HG03045 (cell line): Measurements from ENCODE around the gene TTC16.

ENCODE experiments used
- ATAC-seq: cut with Tn5 transposase; IDR thresholded peaks from one replicate; pipeline ENCODE4 v1.9.1; 2021; ENCODE audit warnings: mild to moderate bottlenecking, moderate library complexity; ENCODE audit not compliant: unreplicated experiment

The TTC16 gene

GRCh38 chr9:127698386-127698785, 17.5 kb upstream of the TTC16 start:
- ATAC-seq, result no peak

GRCh38 chr9:127698985-127699670, 16.8 kb upstream of the TTC16 start:
- ATAC-seq, result peak; percentile 82

GRCh38 chr9:127700140-127700539, 15.7 kb upstream of the TTC16 start:
- no peak for ATAC-seq

- ATAC-seq, result no peak
Observed at GRCh38 chr9:127700594-127701255, 15.2 kb upstream of the TTC16 start.

- no peak for ATAC-seq
Observed at GRCh38 chr9:127703289-127703946, 12.5 kb upstream of the TTC16 start.

GRCh38 chr9:127705577-127706379, 10.1 kb upstream of the TTC16 start:
- ATAC-seq, result no peak

GRCh38 chr9:127706836-127707241, 9.0 kb upstream of the TTC16 start, which contains the start of gene CFAP157:
CFAP157 (plus strand) TSS chr9:127706988; CDS start chr9:127707032, 44 bp downstream.
- ATAC-seq, result no peak

GRCh38 chr9:127707766-127708165, 8.1 kb upstream of the TTC16 start:
- ATAC-seq, result no peak

GRCh38 chr9:127708952-127709587, 6.8 kb upstream of the TTC16 start:
- no peak for ATAC-seq

GRCh38 chr9:127710204-127710783, 5.6 kb upstream of the TTC16 start:
- ATAC-seq, result no peak

- ATAC-seq, result no peak
Observed at GRCh38 chr9:127711226-127711701, 4.6 kb upstream of the TTC16 start.

GRCh38 chr9:127711831-127712274, 4.0 kb upstream of the TTC16 start:
- no peak for ATAC-seq

GRCh38 chr9:127712371-127712770, 3.5 kb upstream of the TTC16 start:
- no peak for ATAC-seq

GRCh38 chr9:127712867-127713266, 3.0 kb upstream of the TTC16 start:
- ATAC-seq, result no peak

- no peak for ATAC-seq
Observed at GRCh38 chr9:127714020-127714750, 1.7 kb upstream of the TTC16 start.

- no peak for ATAC-seq
Observed at GRCh38 chr9:127714951-127715469, 869 bp upstream of the TTC16 start.

GRCh38 chr9:127716412-127716811, 533 bp downstream of the TTC16 start:
- no peak for ATAC-seq

GRCh38 chr9:127717766-127718165, 1.9 kb downstream of the TTC16 start:
- ATAC-seq, result no peak
